ENCODE data around the gene TRMT5.

TRMT5 gene

GRCh38 chr14:60931218-60931617, 49.7 kb downstream of the TRMT5 start:
- DNase-seq (ENCODE audit: low read depth) = no peak
- H3K4me3 ChIP-seq (ENCODE audit: low read depth, low read length) = no peak overlapping the region
- no peak for TF ChIP-seq CTCF (conservative IDR thresholded peaks at IDR 0.05; ENCODE audit: low read depth, low read length)

- no peak for TF ChIP-seq CTCF (conservative IDR thresholded peaks at IDR 0.05; ENCODE audit: low read depth, low read length)
- no peak overlapping the region for H3K4me3 ChIP-seq (ENCODE audit: low read depth, low read length)
- DNase-seq (ENCODE audit: low read depth) = no peak
Measured at GRCh38 chr14:60926002-60926401, 54.9 kb downstream of the TRMT5 start.

- TF ChIP-seq CTCF (conservative IDR thresholded peaks at IDR 0.05; ENCODE audit: low read depth, low read length) = no peak
- no peak overlapping the region for H3K4me3 ChIP-seq (ENCODE audit: low read depth, low read length)
- DNase-seq (ENCODE audit: low read depth) = no peak
Measured at GRCh38 chr14:60925286-60925685, 55.6 kb downstream of the TRMT5 start.

- DNase-seq (ENCODE audit: low read depth) = peak; percentile 12
- H3K4me3 ChIP-seq (ENCODE audit: low read depth, low read length) = no peak overlapping the region
- no peak for TF ChIP-seq CTCF (conservative IDR thresholded peaks at IDR 0.05; ENCODE audit: low read depth, low read length)
Measured at GRCh38 chr14:60922050-60922449, 58.8 kb downstream of the TRMT5 start.

Measured in choroid plexus epithelial cell (primary cell).